HepG2 (cell line): ENCODE data around the gene MAP1LC3B. TPM values are rescaled to one million over a fixed set of nuclear protein-coding genes. Genes with fewer than 3 reads are reported as not detected.

Experiments
- ATF7-NPFF ChIP-seq: sonication (generic); formaldehyde crosslinking; IDR thresholded peaks from 2 replicates; pipeline ENCODE4 v1.8.1; 2023; ENCODE audit warnings: mild to moderate bottlenecking, low read depth, missing genetic modification reagents, moderate library complexity
- GMEB1 ChIP-seq: sonication (generic); formaldehyde crosslinking; IDR thresholded peaks from 2 replicates; pipeline ENCODE4 v1.5.1; 2020; ENCODE audit warnings: missing genetic modification reagents, mild to moderate bottlenecking, borderline replicate concordance
- GMEB2 ChIP-seq: IDR thresholded peaks from 2 replicates; pipeline ENCODE4 v1.6.1; 2016; ENCODE audit warnings: missing biosample characterization, missing genetic modification reagents, low read depth
- HBP1 ChIP-seq: IDR thresholded peaks from 2 replicates; pipeline ENCODE4 v1.6.1; 2016; ENCODE audit warnings: low read depth, control low read depth
- HNF1B ChIP-seq: sonication (generic); formaldehyde crosslinking; IDR thresholded peaks from 2 replicates; pipeline ENCODE4 v1.5.1; 2020; ENCODE audit warnings: mild to moderate bottlenecking, moderate library complexity, missing genetic modification reagents
- KDM4B ChIP-seq: sonication (generic); formaldehyde crosslinking; IDR thresholded peaks from 2 replicates; pipeline ENCODE4 v1.4.0; 2020; ENCODE audit warnings: missing genetic modification reagents
- MAFF ChIP-seq: IDR thresholded peaks from 2 replicates; pipeline ENCODE4 v1.6.1; 2011; ENCODE audit warnings: low read depth, low read length, improper control_type of control experiment
- NRL ChIP-seq: sonication (generic); formaldehyde crosslinking; IDR thresholded peaks from 2 replicates; pipeline ENCODE4 v1.5.0; 2020; ENCODE audit warnings: missing genetic modification reagents, mild to moderate bottlenecking, moderate library complexity, borderline replicate concordance
- PRDM4 ChIP-seq: sonication (generic); formaldehyde crosslinking; IDR thresholded peaks from 2 replicates; pipeline ENCODE4 v1.9.0; 2021; ENCODE audit warnings: missing genetic modification reagents, borderline replicate concordance
- PTBP1 ChIP-seq: fragments of 200-400 bp; formaldehyde crosslinking; IDR thresholded peaks from 2 replicates; pipeline ENCODE4 v1.6.1; 2018; ENCODE audit warnings: low read length, low read depth; ENCODE audit not compliant: poor library complexity, severe bottlenecking
- RNF2 ChIP-seq: fragments of 450-650 bp; conservative IDR thresholded peaks from 2 replicates; pipeline ENCODE4 v1.6.1; 2016; ENCODE audit warnings: low read depth
- SALL2 ChIP-seq: sonication (generic); formaldehyde crosslinking; IDR thresholded peaks from 2 replicates; pipeline ENCODE4 v1.8.1; 2023; ENCODE audit warnings: mild to moderate bottlenecking, missing genetic modification reagents, inconsistent platforms
- SKI ChIP-seq: fragments of 450-650 bp; IDR thresholded peaks from one replicate; pipeline ENCODE4 v1.6.1; 2018; ENCODE audit warnings: mild to moderate bottlenecking; ENCODE audit not compliant: partially characterized antibody
- SMARCE1 ChIP-seq: fragments of 450-650 bp; IDR thresholded peaks from 2 replicates; pipeline ENCODE4 v1.6.1; 2017; ENCODE audit warnings: borderline replicate concordance
- ZBTB37 ChIP-seq: sonication (generic); formaldehyde crosslinking; IDR thresholded peaks from 2 replicates; pipeline ENCODE4 v1.4.0; 2020; ENCODE audit warnings: mild to moderate bottlenecking, missing genetic modification reagents
- ZNF138 ChIP-seq: sonication (generic); formaldehyde crosslinking; IDR thresholded peaks from 2 replicates; pipeline ENCODE4 v1.5.0; 2020; ENCODE audit warnings: mild to moderate bottlenecking, low read depth, missing genetic modification reagents
- ZNF510 ChIP-seq: sonication (generic); formaldehyde crosslinking; IDR thresholded peaks from 2 replicates; pipeline ENCODE4 v1.4.0; 2020; ENCODE audit warnings: low read depth, mild to moderate bottlenecking, missing genetic modification reagents
- ZNF724P ChIP-seq: sonication (generic); formaldehyde crosslinking; IDR thresholded peaks from 2 replicates; pipeline ENCODE4 v1.8.0; 2022; ENCODE audit warnings: missing genetic modification reagents, borderline replicate concordance
- polyA plus RNA-seq, 8 experiments: library from polyadenylated mRNA; depleted of rRNA in 3 of 8; stranded (reverse) in 7 of 8; unstranded in 1 of 8; fragments of >200 nt; fragmentation: Illumina TruSeq in 4 of 8; extraction: Trizol in 4 of 8; gene quantifications; 2 replicates each; pipeline versions ENCODE4 v1.2.1 to v1.2.3, GENCODE V29; 2011 to 2016; ENCODE audit warnings: low read depth in 4 of 8, missing spikeins in 1 of 8, mixed read lengths in 1 of 8; ENCODE audit not compliant: insufficient read depth in 1 of 8
- total RNA-seq, 5 experiments: library from RNA; depleted of rRNA; stranded (reverse); fragments of >200 nt; fragmentation: Illumina TruSeq; extraction: Trizol; gene quantifications; 2 replicates each; pipeline ENCODE4 v1.2.3, GENCODE V29; 2016; ENCODE audit warnings: low read depth in 1 of 5

The MAP1LC3B gene
- total and polyA plus RNA-seq, 2 of the 13 experiments (the other 11 are each of a cell fraction or from before 2014, with no cell fraction given) = 15.7 to 37.4 TPM

GRCh38 chr16:87383505-87384161 is 8.5 kb upstream of the MAP1LC3B start, which contains the start of gene FBXO31 (continued):
- no peak for TF ChIP-seq PRDM4 (CRISPR knock-in tag)
- TF ChIP-seq RNF2 = no peak
- TF ChIP-seq ZBTB37 (CRISPR knock-in tag) = no peak
- TF ChIP-seq ZNF138 (CRISPR knock-in tag) = no peak
- no peak for TF ChIP-seq SMARCE1
- TF ChIP-seq KDM4B (CRISPR knock-in tag) = peak; percentile 82
- TF ChIP-seq NRL = no peak; the same call in 1 of the 2 replicates
- peak; percentile 77 for TF ChIP-seq GMEB2 (CRISPR knock-in tag)
- peak; percentile 56; the same call in 1 of the 2 replicates for TF ChIP-seq HBP1 (CRISPR knock-in tag)
- peak; percentile 86 for TF ChIP-seq GMEB1 (CRISPR knock-in tag)
- TF ChIP-seq SALL2 (CRISPR knock-in tag) = peak; percentile 97
- peak; percentile 47 for TF ChIP-seq PTBP1
- peak; percentile 81; the same call in 1 of the 2 replicates for TF ChIP-seq HNF1B (CRISPR knock-in tag)
- TF ChIP-seq ZNF510 (CRISPR knock-in tag) = 0 out of 2 replicates have a peak, but pooled peaks have one; percentile 21
- peak; percentile 78; the same call in 1 of the 2 replicates for TF ChIP-seq ATF7-NPFF (CRISPR knock-in tag)
- no peak for TF ChIP-seq MAFF
- no peak for TF ChIP-seq ZNF724P (CRISPR knock-in tag)
- peak; percentile 78 for TF ChIP-seq SKI
